22Rv1 (cell line): ENCODE measurements around the gene MARCO.
"Not testable (repeated sequence)": the region's sequence is repeated elsewhere in the genome, so short reads cannot be mapped to it uniquely, and the experiment has no call there.

ENCODE experiments used
- H3K27ac ChIP-seq: fragments of 450-650 bp; 2 replicates; pipeline ENCODE4 v1.5.1; 2017
- CTCF ChIP-seq: fragments of 450-650 bp; IDR thresholded peaks from 2 replicates; pipeline ENCODE4 v1.5.1; 2017; ENCODE audit warnings: mild to moderate bottlenecking
- ZFX ChIP-seq: fragments of 450-650 bp; IDR thresholded peaks from 2 replicates; pipeline ENCODE4 v1.6.1; 2017; ENCODE audit warnings: antibody characterized with exemption, borderline replicate concordance

MARCO gene

DNA sequence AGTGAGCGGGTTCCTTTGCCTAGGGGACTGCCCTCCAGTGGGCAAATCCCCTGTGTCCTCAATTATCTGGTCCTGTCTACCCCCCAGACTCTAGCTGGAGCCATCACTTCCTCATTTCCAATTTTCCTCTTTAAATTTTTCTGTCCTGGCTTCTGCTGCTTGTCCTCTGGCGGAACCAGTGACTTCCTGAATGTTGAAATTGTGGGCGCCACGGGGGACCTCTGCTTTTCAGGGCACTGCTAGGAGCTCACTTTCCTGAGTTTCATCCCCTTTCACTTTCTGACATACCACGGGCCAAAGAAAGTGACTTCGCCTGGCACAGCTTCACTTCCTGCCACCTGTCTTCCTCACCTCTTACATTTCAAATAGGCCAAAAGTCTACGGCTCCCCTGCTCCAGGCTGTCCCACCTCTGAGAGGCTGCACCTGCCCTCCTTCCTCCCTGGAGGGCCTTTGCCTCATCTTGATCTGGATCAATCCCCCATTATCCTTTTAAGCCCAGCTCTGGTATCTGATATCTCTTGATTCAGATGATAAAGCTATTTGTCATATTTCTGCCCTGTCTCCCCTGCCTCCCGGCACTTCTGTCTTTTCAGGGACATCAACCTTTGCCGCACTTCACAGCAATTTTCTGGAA lies 1.4 kb upstream of the MARCO start:
- TF ChIP-seq ZFX (no peak), CTCF (no peak)
- no peak overlapping the region for H3K27ac ChIP-seq

DNA sequence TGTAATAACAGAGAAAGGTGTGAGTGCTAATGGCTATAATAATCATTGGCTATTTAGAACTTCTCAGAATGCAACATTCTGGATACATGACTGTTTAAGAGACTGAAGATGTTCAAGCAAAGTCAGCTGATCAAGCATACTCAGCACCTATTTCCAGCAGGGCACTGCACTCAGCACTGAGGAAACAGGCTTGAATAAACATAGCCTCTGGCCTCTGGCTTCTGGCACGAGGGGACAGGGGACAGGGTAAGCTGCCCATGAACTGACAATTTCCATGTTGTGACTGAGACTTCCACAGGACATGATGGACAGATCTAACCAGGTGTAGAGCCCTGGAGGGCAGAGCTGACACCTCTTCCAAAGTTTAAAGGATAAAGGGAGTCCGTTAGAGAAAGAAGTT lies 1.3 kb downstream of the MARCO start:
- no peak for TF ChIP-seq CTCF
- no peak for TF ChIP-seq ZFX
- H3K27ac ChIP-seq: no peak overlapping the region

GRCh38 chr2:118945881-118946280 lies 3.9 kb downstream of the MARCO start:
- TF ChIP-seq CTCF: no peak

DNA sequence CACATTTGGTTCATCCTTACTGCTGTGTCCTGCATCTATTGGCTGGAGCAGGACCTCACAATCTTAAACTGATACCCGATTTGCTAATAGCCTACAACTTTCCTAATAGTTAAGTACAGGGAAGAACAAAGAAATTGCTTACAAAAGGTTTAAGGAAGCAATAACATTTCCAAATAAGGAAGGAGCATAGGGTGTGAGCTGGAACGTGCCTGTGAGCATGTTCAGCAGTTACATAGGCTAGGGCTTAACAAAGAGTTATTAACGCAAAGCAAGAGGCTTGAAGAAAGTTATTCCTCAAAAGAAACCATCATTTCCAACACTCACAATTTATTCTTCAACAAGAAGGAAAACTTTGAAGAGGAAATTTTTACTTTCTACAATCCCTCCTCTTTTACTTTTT lies 6.3 kb downstream of the MARCO start:
- not testable (repeated sequence) for H3K27ac ChIP-seq

More at GRCh38 chr2:118945881-118946280, 3.9 kb downstream of the MARCO start:
- no peak overlapping the region for H3K27ac ChIP-seq

DNA sequence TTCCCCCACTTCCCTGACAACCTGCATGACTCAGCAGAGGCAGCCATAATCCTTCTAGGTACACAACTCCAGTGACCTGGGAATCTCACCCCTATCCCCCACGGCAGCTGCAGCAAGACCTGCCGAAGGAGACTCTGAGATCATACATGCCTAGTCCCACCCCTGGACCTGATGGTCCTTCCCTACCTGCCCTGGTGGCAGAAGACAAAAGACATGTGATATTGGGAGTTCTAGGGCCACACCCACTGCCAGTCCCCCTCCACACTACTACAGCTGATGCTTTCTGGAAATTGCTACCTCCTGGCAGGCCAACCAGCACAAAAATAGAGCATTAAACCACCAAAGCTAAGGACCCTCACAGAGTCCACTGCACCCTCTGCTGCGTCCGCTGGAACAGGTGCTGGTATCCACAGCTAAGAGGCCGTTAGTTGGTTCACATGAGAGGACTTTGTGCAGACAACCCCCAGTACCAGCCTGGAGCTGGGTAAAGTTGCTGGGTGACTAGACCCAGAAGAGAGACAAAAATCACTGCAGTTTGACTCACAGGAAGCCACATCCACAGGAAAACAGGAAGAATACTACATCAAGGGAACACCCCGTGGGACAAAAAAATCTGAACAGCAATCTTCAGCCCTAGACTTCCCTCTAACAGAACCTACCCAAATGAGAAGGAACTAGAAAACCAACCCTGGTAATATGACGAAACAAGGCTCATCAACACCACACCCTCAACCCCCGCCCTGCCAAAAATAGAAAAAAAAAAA lies 12.5 kb downstream of the MARCO start:
- TF ChIP-seq ZFX (no peak), CTCF (no peak)
- H3K27ac ChIP-seq: no peak overlapping the region

- TF ChIP-seq ZFX: no peak
- no peak for TF ChIP-seq CTCF
- H3K27ac ChIP-seq: no peak overlapping the region
These were observed 23.7 kb downstream of the MARCO start for GRCh38 chr2:118965737-118966136.

GRCh38 chr2:118967124-118967880 lies 25.3 kb downstream of the MARCO start:
- H3K27ac ChIP-seq: no peak overlapping the region
- TF ChIP-seq ZFX (no peak), CTCF (no peak)
